Stimulated activated CD4-positive, alpha-beta T cell treated with anti-CD3 and anti-CD28 coated beads, Interleukin-1b, Interleukin-23, amount 100 ng/mL, for 1 hour (primary cell): ENCODE results near the gene NXPE3.

ENCODE experiments used
- DNase-seq, 2 donors: peaks; one replicate each; pipeline ENCODE4 v3.0.0-alpha.2; 2020; ENCODE audit warnings: low read depth in 2 of 2

NXPE3 gene

DNA sequence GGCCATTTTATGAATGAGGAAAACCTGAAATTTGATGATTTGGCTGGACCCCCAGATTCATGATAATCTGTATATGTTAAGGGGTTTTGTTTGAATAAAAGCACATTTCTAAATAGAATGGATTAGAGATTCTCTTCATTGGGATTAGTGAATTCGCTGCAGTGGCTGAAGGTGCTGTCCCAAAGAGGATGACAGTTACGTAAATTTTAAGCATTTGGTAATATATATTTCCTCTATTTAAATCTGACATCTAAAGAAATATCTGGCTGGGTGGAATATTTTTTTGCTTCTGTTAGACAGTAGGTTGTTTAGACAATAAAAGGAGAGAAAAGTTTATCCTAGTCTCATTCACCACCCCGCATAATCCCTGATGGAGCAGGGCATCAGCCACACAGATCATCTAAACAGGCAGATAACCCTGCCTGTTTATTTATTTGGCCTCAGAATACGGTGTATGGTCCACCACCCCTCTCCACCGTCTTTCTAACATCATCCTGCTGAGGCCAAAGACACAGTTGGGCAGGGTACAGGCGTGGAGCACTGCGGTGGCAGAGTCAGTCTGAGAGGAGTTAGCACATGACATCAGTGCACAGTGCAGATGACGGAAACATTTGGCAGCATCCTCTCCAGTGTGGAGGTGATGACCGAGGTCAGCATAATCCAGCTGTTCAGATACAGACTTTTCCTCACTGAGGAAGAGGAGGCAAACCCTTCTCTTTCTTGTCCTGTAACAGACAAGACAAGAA lies 49.9 kb downstream of the NXPE3 start:
- DNase-seq: no peak

DNA sequence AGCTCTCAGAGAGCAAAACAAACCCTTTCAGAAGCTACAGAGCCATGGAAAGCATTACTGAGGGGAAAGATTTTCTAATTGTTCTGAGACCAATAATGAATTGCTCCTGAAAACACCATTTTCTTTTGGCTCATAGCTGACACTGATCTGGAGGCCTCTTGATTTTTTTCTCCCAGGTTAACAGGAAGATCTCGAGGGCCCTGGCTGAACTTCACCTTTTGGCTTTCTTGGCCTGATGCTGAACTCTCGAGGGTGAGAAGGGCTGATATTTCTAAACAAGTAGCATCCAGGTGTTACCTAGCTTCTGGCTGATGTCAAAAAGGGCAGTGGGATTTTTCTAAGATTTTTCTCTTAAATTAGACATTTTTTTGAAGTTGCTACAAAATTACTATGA lies 50.4 kb downstream of the NXPE3 start:
- no peak for DNase-seq

DNA sequence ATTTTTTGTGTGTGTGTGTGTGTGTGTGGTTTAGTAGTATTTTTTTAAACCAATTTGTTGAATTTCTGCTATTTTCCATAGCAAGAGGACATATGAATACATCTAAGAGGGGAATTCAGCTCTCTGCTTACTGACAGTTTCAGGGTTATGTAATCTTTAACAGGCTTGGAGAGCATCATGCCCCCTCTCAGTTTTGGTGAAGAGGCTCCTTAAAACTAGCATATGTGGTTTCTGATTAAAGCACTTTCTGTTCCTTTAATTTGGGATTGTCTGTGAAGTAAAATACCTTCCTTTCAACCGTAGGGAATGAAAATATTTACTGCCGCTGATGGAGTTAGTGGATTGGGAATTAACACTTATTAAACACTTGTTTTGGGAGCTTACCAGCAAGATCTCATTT lies 50.9 kb downstream of the NXPE3 start:
- no peak for DNase-seq

DNA sequence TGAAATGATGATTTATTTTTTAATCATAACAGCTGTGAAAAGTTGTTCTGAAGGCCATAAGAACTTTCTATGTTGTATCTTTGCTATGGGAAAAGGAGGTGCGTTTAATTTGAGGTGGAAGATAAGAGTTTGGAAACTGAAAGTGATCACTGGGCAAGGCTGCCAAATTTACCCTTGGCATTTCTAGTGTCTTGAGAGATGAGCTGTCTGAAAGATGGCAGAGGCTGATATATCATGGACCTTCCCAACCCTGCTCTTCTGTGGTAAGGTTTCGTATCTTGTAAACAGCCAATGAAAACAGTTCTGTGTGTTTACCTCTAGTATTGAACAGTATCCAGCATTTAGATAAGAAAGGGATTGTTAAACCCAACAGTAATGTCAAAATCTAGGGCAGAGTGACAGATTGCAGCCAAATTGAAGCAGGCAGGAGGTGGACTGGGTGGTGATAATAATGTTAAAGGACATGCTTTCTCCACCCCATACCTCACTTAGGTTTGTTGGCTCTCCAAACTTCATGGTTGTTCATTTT lies 54.5 kb downstream of the NXPE3 start:
- no peak for DNase-seq

DNA sequence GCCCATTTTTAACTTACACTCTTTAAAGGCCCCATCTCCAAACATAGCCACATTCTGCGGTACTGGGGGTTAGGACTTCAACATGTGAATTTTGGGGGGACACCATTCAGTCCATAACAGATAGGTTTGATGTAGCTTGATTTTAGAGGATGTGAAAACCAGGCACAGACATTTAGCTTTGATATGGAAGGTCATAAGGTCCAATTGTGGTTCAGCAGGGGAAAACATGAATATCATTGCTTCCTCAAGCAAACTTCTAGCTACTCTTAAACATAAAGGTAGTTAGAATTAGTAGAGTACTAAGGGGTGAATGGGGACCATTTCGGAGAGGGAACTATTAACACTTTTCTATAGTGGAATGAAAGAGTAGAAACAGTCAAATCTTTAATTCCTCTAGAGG lies 56.7 kb downstream of the NXPE3 start:
- no peak for DNase-seq

DNA sequence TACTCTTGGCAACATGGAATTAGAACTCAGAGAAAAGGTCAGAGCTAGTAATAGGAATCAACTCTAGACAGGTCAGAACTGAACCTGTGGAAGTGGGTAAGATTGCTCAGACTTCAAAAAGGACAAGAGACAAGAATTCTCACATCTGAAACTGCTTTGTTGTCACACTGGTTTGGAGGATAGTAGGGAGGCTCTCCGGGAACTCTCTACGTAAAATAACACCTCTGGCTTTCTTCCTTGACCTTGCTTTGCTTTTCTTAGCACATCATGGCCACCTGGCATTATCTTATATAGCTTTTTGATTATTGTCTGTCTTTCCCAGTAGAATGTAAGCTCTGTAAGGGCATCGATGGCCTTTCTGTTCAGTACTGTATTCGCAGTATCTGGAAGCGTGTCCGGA lies 57.1 kb downstream of the NXPE3 start:
- DNase-seq: no peak

DNA sequence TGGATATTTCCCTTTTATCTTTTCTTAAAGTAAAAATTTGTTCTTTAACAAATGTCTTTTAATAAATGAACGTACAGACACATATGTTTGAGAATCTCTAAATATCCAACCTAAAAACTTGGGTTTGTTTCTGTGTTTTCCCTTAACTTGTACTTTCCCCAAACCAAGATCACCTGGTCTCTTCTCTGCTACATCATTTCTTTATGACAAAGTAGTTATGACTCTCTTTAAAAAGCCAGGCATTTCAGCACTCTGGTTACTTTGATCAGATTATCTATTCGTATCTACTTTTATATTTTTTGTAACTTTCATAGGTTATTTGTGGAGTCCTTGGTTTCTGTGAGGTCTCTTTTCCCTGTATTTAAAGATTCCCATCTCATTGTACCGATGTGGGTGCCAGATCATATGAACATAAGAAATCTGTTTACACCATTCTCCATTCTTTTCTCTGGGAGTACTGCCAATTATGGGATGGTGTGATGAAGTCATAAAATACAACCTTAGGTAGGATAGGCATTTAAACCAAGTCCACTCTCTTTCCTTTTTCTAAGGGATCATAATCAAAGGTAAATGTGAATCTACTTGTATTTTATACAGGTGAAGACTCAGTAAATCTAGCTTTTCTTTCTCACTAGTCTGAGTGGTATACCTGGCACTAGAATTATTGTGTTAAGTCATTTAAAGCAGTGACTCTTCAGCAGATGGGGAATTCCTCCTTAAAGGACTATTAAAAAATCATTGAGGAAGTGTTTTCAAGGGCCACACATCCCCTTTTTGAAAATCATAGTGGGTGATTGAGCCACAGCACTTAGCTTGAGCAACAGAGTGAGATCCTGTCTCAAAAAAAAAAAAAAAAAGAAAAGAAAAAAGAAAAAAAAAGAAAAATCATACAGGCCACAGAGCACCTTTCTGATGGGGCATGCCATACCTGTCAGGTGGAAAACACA lies 57.9 kb downstream of the NXPE3 start:
- DNase-seq: no peak

DNA sequence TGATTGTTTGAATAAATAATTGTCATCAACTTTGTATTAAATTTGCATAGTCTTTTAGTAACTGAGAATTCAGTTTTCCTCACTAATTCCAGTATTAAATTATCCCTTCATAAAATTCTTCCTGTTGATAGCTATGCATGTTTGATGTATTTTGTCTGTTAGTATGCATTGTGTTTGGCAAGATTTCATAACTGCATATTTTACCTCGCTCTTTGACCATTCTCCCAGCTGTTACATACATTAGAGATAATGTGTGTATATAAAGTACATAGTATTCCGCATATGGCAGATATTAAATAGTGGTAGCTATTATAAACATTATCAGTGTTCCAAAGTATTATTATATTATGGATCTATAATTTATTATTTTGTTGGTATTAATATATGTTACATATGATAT lies 59.7 kb downstream of the NXPE3 start:
- no peak for DNase-seq

DNA sequence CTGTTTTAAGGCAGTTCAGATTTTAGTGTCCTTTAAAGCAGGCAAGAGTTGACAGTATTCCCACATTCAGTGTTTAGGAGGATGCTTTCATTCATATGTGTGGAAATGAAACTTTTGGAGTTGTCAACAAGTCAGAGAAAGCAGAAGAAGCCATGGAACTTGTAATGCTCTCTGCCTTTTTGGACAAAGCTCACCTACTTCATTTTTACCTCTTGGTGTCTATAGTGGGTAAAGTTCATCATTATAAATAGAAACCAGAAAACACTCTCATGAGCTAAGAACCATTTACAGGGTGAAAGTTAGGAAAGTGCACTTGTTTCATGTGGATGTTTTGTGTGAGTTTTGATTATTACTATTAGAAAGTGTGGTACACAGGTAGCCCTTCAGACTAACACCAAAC lies 61.1 kb downstream of the NXPE3 start:
- DNase-seq: no peak

DNA sequence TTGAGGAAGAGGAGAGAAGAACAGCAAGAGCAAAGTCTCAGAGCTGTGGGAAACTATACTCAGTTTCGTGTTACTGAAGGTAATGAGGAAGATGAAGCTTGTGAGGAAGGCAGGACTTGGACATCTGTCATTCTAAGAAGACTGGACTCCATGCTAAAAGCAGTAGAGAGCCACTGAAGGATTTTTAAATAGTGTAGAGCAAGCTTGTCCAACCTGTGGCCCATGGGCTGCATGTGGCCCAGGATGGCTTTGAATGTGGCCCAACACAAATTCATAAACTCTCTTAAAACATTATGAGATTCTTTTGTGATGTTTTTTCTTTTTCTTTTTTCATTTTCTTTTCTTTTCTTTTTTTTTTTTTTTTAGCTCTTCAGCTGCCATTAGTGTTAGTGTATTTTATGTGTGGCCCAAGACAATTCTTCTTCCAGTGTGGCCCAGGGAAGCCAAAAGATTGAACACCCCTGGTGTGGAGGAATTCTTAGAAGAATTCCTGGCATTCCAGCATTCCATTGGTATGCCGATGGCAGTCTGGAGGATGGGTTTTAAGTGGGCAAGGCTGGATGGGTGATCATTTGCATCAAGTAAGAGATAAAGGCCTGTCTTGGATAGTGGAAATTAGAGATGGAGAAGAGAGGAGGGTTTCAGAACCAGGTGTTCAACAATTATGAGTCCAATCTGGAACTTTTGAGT lies 63.4 kb downstream of the NXPE3 start:
- no peak for DNase-seq

DNA sequence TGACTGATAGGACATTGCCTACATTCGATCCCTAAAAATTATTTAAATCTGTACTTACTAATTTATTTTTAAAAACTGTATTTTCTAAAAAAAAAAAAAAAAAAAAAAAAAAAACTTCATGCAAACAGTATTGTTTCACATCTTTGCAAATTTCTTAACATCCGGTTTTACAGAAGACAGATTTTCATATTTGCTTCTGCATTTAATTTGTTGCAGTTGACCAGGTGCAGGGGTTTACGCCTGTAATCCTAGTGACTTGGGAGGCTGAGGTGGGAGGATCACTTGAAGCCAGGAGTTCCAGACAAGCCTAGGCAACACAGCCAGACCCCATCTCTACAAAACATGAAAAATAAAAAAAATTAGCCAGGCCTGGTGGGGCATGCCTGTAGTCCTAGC lies 63.9 kb downstream of the NXPE3 start:
- no peak for DNase-seq

DNA sequence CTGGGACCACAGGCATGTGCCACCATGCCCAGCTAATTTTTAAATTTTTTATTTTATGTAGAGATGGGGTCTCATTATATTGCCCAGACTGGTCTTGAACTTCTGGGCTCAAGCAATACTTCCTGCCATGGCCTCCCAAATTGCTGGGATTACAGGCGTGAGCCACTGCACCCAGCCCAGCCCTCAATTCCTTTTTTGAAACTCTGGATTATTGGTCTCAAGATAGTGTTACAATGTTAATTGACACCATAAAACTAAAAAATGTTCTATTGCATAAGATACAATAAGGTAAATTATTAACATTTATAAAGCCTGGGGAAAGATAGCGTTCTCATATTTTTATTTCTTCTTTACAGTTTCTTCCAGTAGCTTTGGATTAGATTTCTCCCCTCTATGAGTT lies 66.4 kb downstream of the NXPE3 start:
- no peak for DNase-seq

DNA sequence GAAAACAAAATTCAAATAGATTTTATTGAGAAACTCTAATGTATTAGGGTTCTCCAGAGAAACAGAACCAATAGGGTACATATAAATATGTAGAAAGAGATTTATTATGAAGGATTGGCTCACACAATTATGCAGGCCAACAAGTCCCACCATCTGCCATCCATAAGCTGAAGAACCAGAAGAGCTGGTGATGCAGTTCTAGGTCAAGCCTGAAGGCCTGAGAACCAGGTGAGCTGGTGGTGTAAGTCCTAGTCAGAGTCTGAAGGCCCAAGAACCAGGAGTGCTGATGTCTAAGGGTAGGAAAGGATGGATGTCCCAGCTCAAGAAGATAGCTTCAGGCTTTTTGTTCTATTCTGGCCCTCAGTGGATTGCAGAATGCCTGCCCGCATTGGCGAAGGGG lies 67.7 kb downstream of the NXPE3 start:
- no peak for DNase-seq

DNA sequence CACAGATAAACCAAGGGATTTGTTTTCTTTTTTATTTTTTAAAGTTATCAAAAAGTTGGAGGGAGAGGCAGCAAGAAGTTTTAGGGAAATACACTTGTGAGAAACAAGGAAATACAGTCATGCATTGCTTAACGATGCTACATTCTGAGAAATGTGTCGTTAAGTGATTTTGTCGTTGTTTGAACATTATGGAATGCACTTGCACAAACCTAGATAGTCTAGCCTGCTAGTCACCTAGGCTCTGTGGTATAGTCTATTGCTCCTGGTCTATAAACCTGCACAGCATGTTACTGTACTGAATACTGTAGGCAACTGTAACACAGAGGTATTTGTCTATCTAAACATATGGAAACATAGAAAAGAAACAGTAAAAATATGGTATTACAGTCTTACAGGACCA lies 68.3 kb downstream of the NXPE3 start:
- no peak for DNase-seq

DNA sequence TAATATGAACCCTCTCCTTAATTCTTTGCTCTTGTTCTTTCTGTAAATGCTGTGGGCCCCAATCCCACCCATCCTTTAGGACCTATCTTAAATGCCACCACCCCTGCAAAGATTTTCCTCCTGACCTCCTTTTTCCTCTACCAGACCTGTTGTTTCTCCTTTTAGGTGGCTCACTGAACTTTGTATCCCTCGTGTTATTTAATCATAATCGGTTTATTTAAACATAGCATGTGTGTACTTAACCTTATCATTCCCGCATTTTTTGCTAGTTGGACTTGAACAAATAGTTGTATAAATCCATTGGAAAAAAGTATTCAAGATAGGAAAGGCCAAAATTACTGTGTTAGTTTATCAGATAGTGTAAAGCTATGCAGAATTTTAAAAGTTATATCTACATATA lies 69.3 kb downstream of the NXPE3 start:
- DNase-seq: no peak

DNA sequence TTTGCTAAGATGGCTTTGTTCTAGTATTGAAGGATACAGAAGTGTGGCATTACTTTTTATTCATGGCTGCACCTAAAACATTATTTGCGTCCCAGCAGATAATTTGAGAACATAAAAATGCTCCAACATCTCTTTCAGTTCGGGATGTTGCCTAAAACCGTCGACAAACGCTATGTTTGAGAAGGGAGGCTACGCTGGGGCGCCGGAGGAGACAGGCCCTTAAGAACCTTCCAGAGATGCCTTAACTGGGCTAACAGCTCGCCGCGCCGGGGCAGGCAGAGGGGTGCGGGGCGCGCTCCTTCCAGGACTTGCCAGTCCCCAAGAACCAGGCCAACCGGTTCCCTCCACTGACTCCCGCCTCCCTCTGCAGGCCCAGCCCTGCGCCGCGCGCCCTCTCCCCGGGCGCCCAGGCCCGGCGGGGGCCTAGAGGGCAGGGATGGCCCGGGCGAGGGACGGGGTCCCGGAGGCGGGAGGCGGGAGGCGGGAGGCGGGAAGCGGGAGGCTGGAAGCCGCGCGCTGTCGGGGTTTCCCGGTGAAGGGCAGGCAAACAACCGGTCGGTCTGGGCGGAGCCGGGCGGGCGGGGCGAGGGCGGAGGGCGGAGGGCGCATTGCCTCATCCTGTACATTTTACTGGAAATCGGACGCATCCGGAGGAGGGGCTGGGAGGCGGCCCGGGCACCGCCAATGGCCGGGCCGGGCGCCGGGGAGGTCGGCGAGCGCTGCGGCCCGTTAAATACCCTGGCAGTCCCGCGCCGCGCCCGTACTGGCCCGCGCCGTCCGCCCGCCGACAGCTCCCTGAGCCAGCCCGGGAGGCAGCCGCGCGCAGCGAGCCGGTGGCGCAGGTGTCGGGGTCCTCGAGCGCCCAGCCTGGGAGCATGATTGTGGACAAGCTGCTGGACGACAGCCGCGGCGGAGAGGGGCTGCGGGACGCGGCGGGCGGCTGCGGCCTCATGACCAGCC lies 70.0 kb downstream of the NXPE3 start, which contains the start of gene NFKBIZ:
Gene NFKBIZ, plus strand, starts transcription at position 761 of the 960 bp plus-strand sequence. Its CDS starts 115 bp downstream, at position 876.
- peak; percentile 84 to 91 for DNase-seq

DNA sequence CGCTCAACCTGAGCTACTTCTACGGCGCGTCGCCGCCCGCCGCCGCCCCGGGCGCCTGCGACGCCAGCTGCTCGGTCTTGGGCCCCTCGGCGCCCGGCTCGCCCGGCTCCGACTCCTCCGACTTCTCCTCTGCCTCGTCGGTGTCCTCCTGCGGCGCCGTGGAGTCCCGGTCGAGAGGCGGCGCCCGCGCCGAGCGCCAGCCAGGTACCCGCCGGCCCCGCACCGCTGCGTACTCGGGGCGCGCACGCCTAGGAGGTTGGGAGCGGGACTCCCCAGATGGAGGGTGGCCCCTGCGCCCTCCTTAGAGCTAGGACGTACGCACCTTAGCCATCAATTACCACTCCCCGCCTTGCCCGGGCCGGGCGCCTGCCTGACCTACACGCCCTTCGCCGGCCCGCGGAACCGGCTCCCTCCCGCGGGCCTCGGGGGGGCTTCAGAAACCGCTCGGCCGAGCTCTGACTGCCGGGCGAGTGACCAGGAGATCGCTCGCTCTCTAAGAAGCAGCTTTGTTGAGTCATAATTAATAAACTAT lies 70.8 kb downstream of the NXPE3 start:
- DNase-seq: peak; percentile 9 to 20

DNA sequence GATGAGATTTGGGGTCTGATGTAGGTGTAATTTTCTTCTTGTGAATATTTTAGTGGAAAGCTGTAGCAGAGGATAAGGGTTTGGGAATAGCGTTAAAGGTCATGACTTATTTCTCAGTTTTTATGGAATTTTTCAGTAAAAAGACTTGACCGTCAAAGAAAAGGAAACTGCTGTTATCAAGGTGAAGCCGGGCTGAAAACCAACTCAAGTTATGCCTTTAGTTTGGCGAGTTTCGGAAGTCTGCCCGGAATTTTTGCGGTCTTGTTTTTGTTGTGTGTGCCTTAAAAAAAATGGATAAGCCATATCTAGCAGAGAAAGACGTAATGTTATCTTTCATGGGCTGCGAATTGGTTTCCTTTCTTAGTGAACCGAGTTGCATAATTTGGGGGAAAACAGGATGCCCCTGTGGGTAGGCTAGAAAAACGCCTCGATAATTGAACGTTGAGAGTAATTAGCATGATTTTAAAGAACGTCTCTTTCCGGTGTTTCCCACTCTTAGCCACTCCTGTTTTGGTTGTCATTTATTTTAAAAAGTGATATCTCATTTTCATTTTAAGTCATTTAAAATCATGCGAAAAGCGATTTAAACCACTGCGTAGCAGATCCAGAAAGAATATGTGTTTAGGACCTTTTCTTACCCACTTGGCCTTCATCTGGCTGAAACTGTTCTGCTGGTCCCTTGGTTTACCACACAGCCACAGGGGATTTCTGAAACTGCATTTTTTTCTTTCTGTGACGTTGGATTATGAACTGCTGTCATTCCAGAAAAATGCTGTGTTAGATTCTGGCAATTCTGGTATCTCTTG lies 71.4 kb downstream of the NXPE3 start:
- DNase-seq: no peak

DNA sequence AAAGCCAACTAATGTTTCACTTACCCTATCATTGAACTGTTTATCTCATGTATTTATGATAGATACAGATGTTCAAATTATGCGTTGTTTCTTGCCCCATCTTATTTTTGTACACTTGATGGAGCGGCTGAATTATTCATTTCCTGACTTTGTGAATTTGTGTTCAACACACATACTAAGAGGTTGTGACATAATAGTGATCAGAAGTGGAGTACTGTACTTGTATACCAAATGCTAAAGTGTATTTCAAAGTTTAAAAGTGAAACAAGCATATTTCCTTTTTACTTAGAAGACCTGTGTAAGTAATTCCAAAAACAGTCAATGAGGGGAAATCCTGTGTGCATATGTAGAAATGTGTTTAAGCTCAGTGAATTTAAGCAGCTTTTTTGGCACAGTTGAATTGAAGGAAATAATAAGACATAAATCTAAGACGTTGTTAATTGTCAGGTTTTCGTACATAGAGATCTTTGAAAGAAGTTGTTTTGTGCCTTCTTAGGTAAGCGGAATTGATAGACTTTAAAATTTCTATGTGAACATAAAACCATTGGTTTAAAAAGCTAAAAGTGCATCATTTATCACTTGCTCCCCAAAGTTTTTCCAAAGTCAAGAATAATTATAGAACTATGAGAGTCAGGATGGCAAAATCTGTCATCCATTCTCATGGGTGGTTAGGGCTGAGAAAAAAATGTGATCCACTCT lies 72.2 kb downstream of the NXPE3 start:
- no peak for DNase-seq
